SIG-M5 (cell line): Measurements from ENCODE around the gene MT1HL1.
"Not testable (repeated sequence)": the region's sequence is repeated elsewhere in the genome, so short reads cannot be mapped to it uniquely, and the experiment has no call there.

Experiments used
- DNase-seq: peaks from one replicate; lab custom pipeline; 2025; lab: John Stamatoyannopoulos, UW

MT1HL1 gene

GRCh38 chr1:237016626-237017025, 12.4 kb upstream of the MT1HL1 start:
- no peak for DNase-seq

GRCh38 chr1:237013608-237014007, 9.4 kb upstream of the MT1HL1 start:
- no peak for DNase-seq

GRCh38 chr1:237012788-237013383, 8.6 kb upstream of the MT1HL1 start:
- DNase-seq: no peak

- DNase-seq: no peak
Observed at GRCh38 chr1:237012361-237012760, 8.1 kb upstream of the MT1HL1 start.

- no peak for DNase-seq
Observed at GRCh38 chr1:237011432-237011831, 7.2 kb upstream of the MT1HL1 start.

GRCh38 chr1:237009611-237010010, 5.4 kb upstream of the MT1HL1 start:
- DNase-seq: no peak

- no peak for DNase-seq
Observed at GRCh38 chr1:237007147-237007881, 3.1 kb upstream of the MT1HL1 start.

GRCh38 chr1:237005674-237006073, 1.4 kb upstream of the MT1HL1 start:
- DNase-seq: no peak

- no peak for DNase-seq
Observed at GRCh38 chr1:237003516-237003915, 725 bp downstream of the MT1HL1 start.

GRCh38 chr1:237000191-237000590, 4.0 kb downstream of the MT1HL1 start:
- DNase-seq: no peak

- no peak for DNase-seq
Observed at GRCh38 chr1:236998546-236998945, 5.7 kb downstream of the MT1HL1 start.

- DNase-seq: no peak
Observed at GRCh38 chr1:236997882-236998281, 6.4 kb downstream of the MT1HL1 start.

GRCh38 chr1:236997361-236997760, 6.9 kb downstream of the MT1HL1 start:
- DNase-seq: no peak

GRCh38 chr1:236994450-236994849, 9.8 kb downstream of the MT1HL1 start:
- no peak for DNase-seq

GRCh38 chr1:236992449-236992848, 11.8 kb downstream of the MT1HL1 start:
- DNase-seq: no peak

- no peak for DNase-seq
Observed at GRCh38 chr1:236990052-236990445, 14.2 kb downstream of the MT1HL1 start.

GRCh38 chr1:236989290-236990051, 14.8 kb downstream of the MT1HL1 start:
- no peak for DNase-seq

GRCh38 chr1:236983818-236984217, 20.4 kb downstream of the MT1HL1 start:
- DNase-seq: no peak

GRCh38 chr1:236982380-236982779, 21.9 kb downstream of the MT1HL1 start:
- DNase-seq: no peak

GRCh38 chr1:236981431-236981830, 22.8 kb downstream of the MT1HL1 start:
- not testable (repeated sequence) for DNase-seq

- DNase-seq: no peak
Observed at GRCh38 chr1:236980673-236981072, 23.6 kb downstream of the MT1HL1 start.

- no peak for DNase-seq
Observed at GRCh38 chr1:236979149-236979900, 24.9 kb downstream of the MT1HL1 start.
